HG03196 (cell line): ENCODE measurements around the gene ANKRD17.

ENCODE experiments used
- ATAC-seq: cut with Tn5 transposase; IDR thresholded peaks from one replicate; pipeline ENCODE4 v1.9.1; 2021; ENCODE audit not compliant: unreplicated experiment

ANKRD17 gene

GRCh38 chr4:73137121-73137520 lies 121.5 kb downstream of the ANKRD17 start:
- ATAC-seq, result no peak

- no peak for ATAC-seq
Observed at GRCh38 chr4:73133784-73134183, 124.8 kb downstream of the ANKRD17 start.

GRCh38 chr4:73131281-73131680 lies 127.3 kb downstream of the ANKRD17 start:
- no peak for ATAC-seq

- ATAC-seq, result no peak
Observed at GRCh38 chr4:73129319-73129718, 129.3 kb downstream of the ANKRD17 start.

- peak; percentile 52 for ATAC-seq
Observed at GRCh38 chr4:73127839-73128453, 130.7 kb downstream of the ANKRD17 start.

- no peak for ATAC-seq
Observed at GRCh38 chr4:73109493-73109892, 149.1 kb downstream of the ANKRD17 start.

- no peak for ATAC-seq
Observed at GRCh38 chr4:73104695-73105094, 153.9 kb downstream of the ANKRD17 start.

- no peak for ATAC-seq
Observed at GRCh38 chr4:73103799-73104503, 154.6 kb downstream of the ANKRD17 start.

GRCh38 chr4:73099143-73099542 lies 159.5 kb downstream of the ANKRD17 start:
- ATAC-seq, result no peak

- ATAC-seq, result no peak
Observed at GRCh38 chr4:73098713-73099112, 159.9 kb downstream of the ANKRD17 start.

GRCh38 chr4:73098016-73098415 lies 160.6 kb downstream of the ANKRD17 start:
- no peak for ATAC-seq

- no peak for ATAC-seq
Observed at GRCh38 chr4:73092868-73093267, 165.7 kb downstream of the ANKRD17 start.

GRCh38 chr4:73090738-73091137 lies 167.9 kb downstream of the ANKRD17 start:
- ATAC-seq, result no peak

- ATAC-seq, result no peak
Observed at GRCh38 chr4:73087871-73088270, 170.7 kb downstream of the ANKRD17 start.

- no peak for ATAC-seq
Observed at GRCh38 chr4:73086095-73086868, 172.3 kb downstream of the ANKRD17 start.

GRCh38 chr4:73080789-73081188 lies 177.8 kb downstream of the ANKRD17 start:
- no peak for ATAC-seq

- no peak for ATAC-seq
Observed at GRCh38 chr4:73075832-73076231, 182.8 kb downstream of the ANKRD17 start.

- peak; percentile 15 for ATAC-seq
Observed at GRCh38 chr4:73070074-73070390, 188.6 kb downstream of the ANKRD17 start.

GRCh38 chr4:73069338-73070073 lies 189.1 kb downstream of the ANKRD17 start, which contains the start of gene COX18:
COX18 (minus strand) TSS chr4:73069716; CDS start chr4:73069649, 67 bp downstream.
- ATAC-seq, result peak; percentile 90

GRCh38 chr4:73068491-73069337 lies 189.9 kb downstream of the ANKRD17 start:
- ATAC-seq, result peak; percentile 3
